IMR-90 (cell line): Measurements from ENCODE around the gene PSPN. TPM values are rescaled to one million over a fixed set of nuclear protein-coding genes. Genes with fewer than 3 reads are reported as not detected.
A peak's percentile ranks its signal among the peaks of the same experiment; 100 is the strongest.

ENCODE experiments used
- ATAC-seq: fragments of 200-7000 bp; cut with Tn5 transposase; 2 replicates; pipeline ENCODE4 v1.9.1; 2020; ENCODE audit warnings: low read depth, mild to moderate bottlenecking, moderate library complexity
- BruUV-seq: library from RNA; stranded (reverse); fragments of 400-500 nt; replicated peaks from 2 replicates; lab custom pipeline; 2021; lab: Mats Ljungman, UMichigan
- CTCF ChIA-PET: fragments of 300-600 bp; formaldehyde crosslinking; extraction: SDS; loops from one replicate; lab custom pipeline; 2021; ENCODE audit warnings: antibody characterized with exemption; lab: Yijun Ruan, JAX
- POLR2A ChIA-PET: fragments of 300-600 bp; sonication (Branson Sonifier 250); formaldehyde crosslinking; loops from one replicate; lab custom pipeline; 2022; ENCODE audit warnings: antibody characterized with exemption; ENCODE audit not compliant: unreplicated experiment; lab: Charles Lee
- DNase-seq: peaks from one replicate; pipeline ENCODE4 v3.0.0; 2013
- H2AFZ ChIP-seq: replicated peaks from 2 replicates; pipeline ENCODE3; 2013; ENCODE audit warnings: low read length, mild to moderate bottlenecking; ENCODE audit not compliant: poor library complexity
- H2AK5ac ChIP-seq: 2 replicates; pipeline ENCODE4 v1.6.1; 2013; ENCODE audit warnings: low read depth, low read length, inconsistent platforms
- H2AK9ac ChIP-seq: replicated peaks from 2 replicates; pipeline ENCODE3; 2013; ENCODE audit warnings: mild to moderate bottlenecking, low read depth, low read length, moderate library complexity; ENCODE audit not compliant: poor library complexity
- H2BK120ac ChIP-seq: 2 replicates; pipeline ENCODE4 v1.6.1; 2013; ENCODE audit warnings: low read depth, low read length, inconsistent platforms
- H2BK15ac ChIP-seq: 3 replicates; pipeline ENCODE4 v1.6.1; 2013; ENCODE audit warnings: low read depth, low read length, inconsistent platforms
- H2BK20ac ChIP-seq: 2 replicates; pipeline ENCODE4 v1.6.1; 2013; ENCODE audit warnings: low read depth, mild to moderate bottlenecking, inconsistent platforms, low read length, moderate library complexity
- H2BK5ac ChIP-seq: 2 replicates; pipeline ENCODE4 v1.6.1; 2013; ENCODE audit warnings: mild to moderate bottlenecking, low read depth, low read length, inconsistent platforms; ENCODE audit not compliant: poor library complexity, severe bottlenecking
- H3K14ac ChIP-seq: replicated peaks from 2 replicates; pipeline ENCODE4 v1.6.1; 2013; ENCODE audit warnings: low read depth, low read length, inconsistent platforms
- H3K18ac ChIP-seq: 2 replicates; pipeline ENCODE4 v1.6.1; 2013; ENCODE audit warnings: low read depth, low read length, control low read depth
- H3K23ac ChIP-seq: 2 replicates; pipeline ENCODE4 v1.6.1; 2013; ENCODE audit warnings: low read depth, low read length, inconsistent platforms
- H3K27ac ChIP-seq: 2 replicates; pipeline ENCODE4 v1.5.1; 2013; ENCODE audit warnings: mild to moderate bottlenecking, control low read depth, low read length; ENCODE audit not compliant: insufficient read depth
- H3K27me3 ChIP-seq: 2 replicates; pipeline ENCODE4 v1.6.1; 2013; ENCODE audit warnings: low read length; ENCODE audit not compliant: control insufficient read depth, insufficient read depth
- H3K36me3 ChIP-seq: 2 replicates; pipeline ENCODE4 v1.6.1; 2013; ENCODE audit warnings: low read length, mixed read lengths; ENCODE audit not compliant: control insufficient read depth, insufficient read depth
- H3K4ac ChIP-seq: 2 replicates; pipeline ENCODE4 v1.6.1; 2013; ENCODE audit warnings: low read depth, low read length, inconsistent platforms
- H3K4me1 ChIP-seq: 2 replicates; pipeline ENCODE4 v1.6.1; 2013; ENCODE audit warnings: low read length, mixed read lengths; ENCODE audit not compliant: control insufficient read depth, insufficient read depth
- H3K4me2 ChIP-seq: 2 replicates; pipeline ENCODE4 v1.6.1; 2013; ENCODE audit warnings: low read depth, mild to moderate bottlenecking, control low read depth, low read length, moderate library complexity
- H3K4me3 ChIP-seq: 2 replicates; pipeline ENCODE4 v1.5.1; 2013; ENCODE audit warnings: low read depth, mild to moderate bottlenecking, control low read depth, low read length, moderate library complexity; ENCODE audit not compliant: insufficient read depth
- H3K56ac ChIP-seq: 2 replicates; pipeline ENCODE4 v1.6.1; 2013; ENCODE audit warnings: low read length, inconsistent platforms; ENCODE audit not compliant: insufficient read depth; ENCODE audit errors: extremely low read depth
- H3K79me1 ChIP-seq, 2 experiments: 2 replicates each; pipeline ENCODE4 v1.6.1; 2013; ENCODE audit warnings: low read length in 2 of 2, inconsistent platforms in 1 of 2, low read depth in 1 of 2
- H3K9ac ChIP-seq: 2 replicates; pipeline ENCODE4 v1.6.1; 2013; ENCODE audit warnings: low read depth, low read length, control low read depth
- H3K9me1 ChIP-seq: 2 replicates; pipeline ENCODE4 v1.6.1; 2013; ENCODE audit warnings: low read length, inconsistent platforms; ENCODE audit not compliant: insufficient read depth
- H3K9me3 ChIP-seq: 2 replicates; pipeline ENCODE4 v1.6.1; 2013; ENCODE audit warnings: low read length; ENCODE audit not compliant: control insufficient read depth, insufficient read depth
- H4K20me1 ChIP-seq: 2 replicates; pipeline ENCODE4 v1.6.1; 2013; ENCODE audit warnings: low read length, inconsistent platforms; ENCODE audit not compliant: insufficient read depth
- H4K5ac ChIP-seq: 2 replicates; pipeline ENCODE4 v1.6.1; 2013; ENCODE audit warnings: mild to moderate bottlenecking, low read depth, low read length, control low read depth
- H4K8ac ChIP-seq, 2 experiments: 2 replicates each; pipeline ENCODE4 v1.6.1; 2013; ENCODE audit warnings: low read depth in 2 of 2, low read length in 2 of 2, control low read depth in 1 of 2, inconsistent platforms in 1 of 2
- H4K91ac ChIP-seq: 2 replicates; pipeline ENCODE4 v1.6.1; 2013; ENCODE audit warnings: low read depth, low read length, inconsistent platforms; ENCODE audit not compliant: insufficient read depth
- NFE2L2 ChIP-seq: fragments of 150-350 bp; IDR thresholded peaks from 2 replicates; pipeline ENCODE4 v1.6.1; 2016; ENCODE audit warnings: low read depth, mild to moderate bottlenecking, low read length
- RCOR1 ChIP-seq: IDR thresholded peaks from 2 replicates; pipeline ENCODE4 v1.6.1; 2012; ENCODE audit warnings: mild to moderate bottlenecking, low read length, improper control_type of control experiment; ENCODE audit not compliant: insufficient replicate concordance
- SMC3 ChIP-seq: fragments of 150-350 bp; IDR thresholded peaks from 2 replicates; pipeline ENCODE4 v1.6.1; 2016; ENCODE audit warnings: low read depth, mild to moderate bottlenecking, antibody characterized with exemption, low read length, moderate library complexity
- WGBS, 2 experiments: methylation state at CpG; one replicate each; pipeline versions ENCODE4 v1.1.5 to v1.1.7; 2013; ENCODE audit warnings: missing lambda C conversion rate in 2 of 2; ENCODE audit not compliant: insufficient read length in 1 of 2; ENCODE audit errors: extremely low coverage in 2 of 2; 5-methylcytosine and 5-hydroxymethylcytosine counted together
- dilution Hi-C: fragments of 300-500 bp; cut with HindIII; formaldehyde crosslinking; loops from one replicate; pipeline ENCODE4 v1.14.3; 2018; ENCODE audit warnings: low sequenced_read_pairs; ENCODE audit not compliant: unreplicated experiment
- in situ Hi-C: fragments of 300-500 bp; cut with MboI; formaldehyde crosslinking; loops from 3 replicates; pipeline ENCODE4 v1.14.3; 2019; ENCODE audit warnings: low sequenced_read_pairs, inconsistent platforms, mixed read lengths
- intact Hi-C: fragments of 100-400 bp; cut with micrococcal nuclease; formaldehyde crosslinking; loops from 2 replicates; pipeline ENCODE4 v1.10.0; 2022
- polyA plus RNA-seq, 3 experiments: library from polyadenylated mRNA; depleted of rRNA; stranded (reverse); fragments of >200 nt; gene quantifications; 2 replicates each; pipeline ENCODE4 v1.2.3, GENCODE V29; 2012; ENCODE audit warnings: low replicate concordance in 1 of 3
- total RNA-seq: library from RNA; depleted of rRNA; stranded (reverse); fragments of >200 nt; gene quantifications from 2 replicates; pipeline ENCODE4 v1.2.3, GENCODE V29; 2012
- TF ChIP-seq, protein P1 (sequence below): conservative IDR thresholded peaks from 2 replicates; pipeline ENCODE4 v1.5.1; 2012; ENCODE audit warnings: mild to moderate bottlenecking, low read depth, low read length, improper control_type of control experiment

The PSPN gene
- total and polyA plus RNA-seq, 2 of the 4 experiments (the other 2 are of a cell fraction) = 0.34 to 0.54 TPM

DNA sequence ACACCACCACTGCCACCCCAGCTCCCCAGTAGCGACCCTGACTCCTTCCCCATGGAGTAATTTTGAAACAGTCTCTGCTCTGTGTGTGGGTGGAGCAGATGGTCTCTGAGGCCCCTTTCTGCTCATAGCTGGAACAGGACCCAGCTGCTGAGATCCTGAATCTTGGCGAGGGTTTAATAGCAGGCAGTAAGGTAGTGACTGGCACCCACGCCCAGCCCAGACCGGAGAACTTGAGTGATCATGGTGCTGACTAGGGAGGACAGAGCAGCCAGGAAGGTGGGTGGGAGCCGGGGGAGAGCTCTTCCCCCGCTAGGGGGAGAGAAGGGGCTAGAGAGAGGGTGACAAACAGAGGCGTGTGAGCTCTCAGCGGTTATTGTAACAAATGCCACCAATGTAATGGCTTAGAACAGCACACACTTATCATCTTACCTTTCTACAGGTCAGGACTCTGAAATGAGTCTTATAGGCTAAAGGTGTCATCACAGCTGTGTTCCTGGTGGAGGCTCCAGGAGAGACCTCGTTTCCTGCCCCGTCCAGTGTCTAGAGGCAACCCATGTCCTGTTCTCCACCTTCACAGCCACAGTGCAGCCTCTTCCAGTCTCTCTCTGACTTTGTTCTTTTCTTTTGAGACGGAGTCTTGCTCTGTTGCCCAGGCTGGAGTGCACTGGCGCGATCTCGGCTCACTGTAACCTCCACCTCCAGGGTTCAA lies 35.1 kb downstream of the PSPN start:
- Histone ChIP-seq H2BK5ac (no peak overlapping the region), H4K20me1 (no peaks in the 10 kb centered on the region), H2BK20ac (no peak overlapping the region), H4K91ac (no peak overlapping the region), H3K9me3 (no peaks in the 10 kb centered on the region), H3K56ac (no peak overlapping the region), H3K4me3 (no peak overlapping the region), H2BK120ac (no peak overlapping the region), H3K14ac (no peak overlapping the region), H2BK15ac (no peak overlapping the region), H4K5ac (no peak overlapping the region), H3K9me1 (no peaks in the 10 kb centered on the region), H3K27ac (no peak overlapping the region), H3K9ac (no peak overlapping the region), H3K27me3 (peaks cover 4% of the 10 kb centered on the region; the same call in 1 of the 2 replicates), H3K4me2 (no peak overlapping the region), H3K4me1 (no peaks in the 10 kb centered on the region), H2AK9ac (no peak overlapping the region), H3K79me1 (no peaks in the 10 kb centered on the region), H2AFZ (peak overlapping the region; percentile 56), H2AK5ac (no peak overlapping the region), H3K23ac (no peak overlapping the region), H3K18ac (no peak overlapping the region), H3K36me3 (no peaks in the 10 kb centered on the region), H3K4ac (no peak overlapping the region), H4K8ac (no peak overlapping the region)
- TF ChIP-seq NFE2L2 (no peak), SMC3 (no peak), RCOR1 (no peak)
- TF ChIP-seq, protein P1, sequence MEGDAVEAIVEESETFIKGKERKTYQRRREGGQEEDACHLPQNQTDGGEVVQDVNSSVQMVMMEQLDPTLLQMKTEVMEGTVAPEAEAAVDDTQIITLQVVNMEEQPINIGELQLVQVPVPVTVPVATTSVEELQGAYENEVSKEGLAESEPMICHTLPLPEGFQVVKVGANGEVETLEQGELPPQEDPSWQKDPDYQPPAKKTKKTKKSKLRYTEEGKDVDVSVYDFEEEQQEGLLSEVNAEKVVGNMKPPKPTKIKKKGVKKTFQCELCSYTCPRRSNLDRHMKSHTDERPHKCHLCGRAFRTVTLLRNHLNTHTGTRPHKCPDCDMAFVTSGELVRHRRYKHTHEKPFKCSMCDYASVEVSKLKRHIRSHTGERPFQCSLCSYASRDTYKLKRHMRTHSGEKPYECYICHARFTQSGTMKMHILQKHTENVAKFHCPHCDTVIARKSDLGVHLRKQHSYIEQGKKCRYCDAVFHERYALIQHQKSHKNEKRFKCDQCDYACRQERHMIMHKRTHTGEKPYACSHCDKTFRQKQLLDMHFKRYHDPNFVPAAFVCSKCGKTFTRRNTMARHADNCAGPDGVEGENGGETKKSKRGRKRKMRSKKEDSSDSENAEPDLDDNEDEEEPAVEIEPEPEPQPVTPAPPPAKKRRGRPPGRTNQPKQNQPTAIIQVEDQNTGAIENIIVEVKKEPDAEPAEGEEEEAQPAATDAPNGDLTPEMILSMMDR = no peak
- DNase-seq (no peak), ATAC-seq (no peak)
- dilution Hi-C loops = no loop called here
- intact Hi-C loops = no loop called here
- 19% methylated on average over 4 of the region's 14 CpGs; no CpG with 5 or more reads in 1 of the 2 experiments for WGBS, 2 experiments
- BruUV-seq = no TSS peak
- ChIA-PET POLR2A (no interaction called here), CTCF (interaction anchor here (0.6 kb wide), 1 partner anchor 348 kb away, joined by 3 read pairs; no protein-coding TSS in a partner anchor)
- in situ Hi-C loops = no loop called here
